Mucosa of rectum (tissue), 2 donors: ENCODE data around the gene MYO1F.

Source experiments
- H3K27ac ChIP-seq, 2 donors: one replicate each; pipeline ENCODE4 v1.7.0; 2013; ENCODE audit warnings: inconsistent platforms in 2 of 2, low read depth in 2 of 2, low read length in 2 of 2
- H3K27me3 ChIP-seq, 2 donors: one replicate each; pipeline ENCODE4 v1.7.0; 2013; ENCODE audit warnings: low read length in 2 of 2; ENCODE audit not compliant: control insufficient read depth in 2 of 2, insufficient read depth in 2 of 2
- H3K36me3 ChIP-seq, 2 donors: one replicate each; pipeline ENCODE4 v1.7.0; 2013; ENCODE audit warnings: low read length in 2 of 2; ENCODE audit not compliant: control insufficient read depth in 2 of 2, insufficient read depth in 2 of 2
- H3K4me1 ChIP-seq, 2 donors: one replicate each; pipeline ENCODE4 v1.7.0; 2013; ENCODE audit warnings: low read length in 2 of 2, mild to moderate bottlenecking in 1 of 2; ENCODE audit not compliant: control insufficient read depth in 2 of 2, insufficient read depth in 2 of 2
- H3K4me3 ChIP-seq, 2 donors: one replicate each; pipeline ENCODE4 v1.7.0; 2013; ENCODE audit warnings: low read length in 2 of 2
- H3K9ac ChIP-seq, 2 donors: one replicate each; pipeline ENCODE4 v1.7.0; 2013; ENCODE audit warnings: low read length in 2 of 2, low read depth in 1 of 2, mild to moderate bottlenecking in 1 of 2
- H3K9me3 ChIP-seq, 2 donors: one replicate each; pipeline ENCODE4 v1.7.0; 2013; ENCODE audit warnings: low read length in 2 of 2; ENCODE audit not compliant: control insufficient read depth in 2 of 2
- donor health status: healthy.
- donor health status: Normal muscosa, but diverticular disease.

The MYO1F gene

DNA sequence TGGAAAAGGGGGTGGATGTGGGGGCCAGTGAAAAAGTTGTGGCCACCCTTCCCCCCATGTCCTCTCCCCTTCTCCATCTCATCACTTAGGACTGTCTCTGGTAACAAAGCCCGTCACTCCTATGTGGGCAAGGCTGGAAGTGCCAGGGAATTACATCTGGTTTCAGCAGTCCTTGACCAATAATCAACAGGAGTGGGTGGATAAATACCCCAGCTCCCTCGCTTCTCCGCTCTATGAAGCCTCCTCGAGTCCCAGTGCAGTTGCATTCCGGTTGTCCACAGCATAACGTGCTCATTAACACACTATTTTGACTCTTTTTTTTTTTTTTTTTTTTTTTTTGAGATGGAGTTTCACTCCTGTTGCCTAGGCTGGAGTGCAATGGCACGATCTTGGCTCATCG lies 31.5 kb downstream of the MYO1F start:
- no peak overlapping the region for H3K4me3 ChIP-seq
- H3K27me3 ChIP-seq: no peaks in the 10 kb centered on the region
- H3K9me3 ChIP-seq: no peaks in the 10 kb centered on the region
- H3K27ac ChIP-seq: no peak overlapping the region
- no peaks in the 10 kb centered on the region for H3K4me1 ChIP-seq
- peaks cover 0 to 5% of the 10 kb centered on the region in 2 donors for H3K36me3 ChIP-seq
- no peak overlapping the region for H3K9ac ChIP-seq

DNA sequence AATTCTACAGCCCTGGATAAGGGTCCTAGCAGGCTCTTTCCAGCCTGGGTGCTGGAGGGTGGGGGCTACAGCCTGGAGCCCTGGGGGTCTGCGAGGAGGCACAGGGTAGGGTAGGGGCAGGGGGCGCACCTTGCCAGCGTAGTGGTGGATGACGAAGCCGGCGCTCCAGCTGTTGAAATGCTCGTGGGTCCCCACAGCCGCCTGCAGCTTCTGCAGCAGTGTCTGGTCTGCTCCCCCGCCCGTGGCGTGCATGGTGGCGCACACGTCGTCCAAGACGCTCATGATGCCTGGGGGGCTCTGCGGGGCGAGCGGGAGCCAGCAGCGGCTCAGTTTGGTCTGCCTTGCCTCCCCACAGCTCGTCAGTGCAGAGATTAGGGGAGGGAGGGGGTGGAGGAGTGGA lies 33.1 kb downstream of the MYO1F start:
- Histone ChIP-seq H3K36me3 (no peaks in the 10 kb centered on the region), H3K4me3 (no peak overlapping the region), H3K9me3 (no peaks in the 10 kb centered on the region), H3K27me3 (no peaks in the 10 kb centered on the region), H3K9ac (no peak overlapping the region), H3K4me1 (no peaks in the 10 kb centered on the region), H3K27ac (no peak overlapping the region)

GRCh38 chr19:8539621-8540149 lies 37.6 kb downstream of the MYO1F start:
- Histone ChIP-seq H3K27ac (no peak overlapping the region), H3K9me3 (no peaks in the 10 kb centered on the region), H3K4me1 (no peaks in the 10 kb centered on the region), H3K4me3 (no peak overlapping the region), H3K27me3 (no peaks in the 10 kb centered on the region), H3K9ac (no peak overlapping the region), H3K36me3 (no peaks in the 10 kb centered on the region)

GRCh38 chr19:8537099-8537498 lies 40.1 kb downstream of the MYO1F start:
- H3K4me1 ChIP-seq: no peaks in the 10 kb centered on the region
- no peak overlapping the region for H3K27ac ChIP-seq
- H3K36me3 ChIP-seq: no peaks in the 10 kb centered on the region
- no peak overlapping the region for H3K9ac ChIP-seq
- H3K9me3 ChIP-seq: no peaks in the 10 kb centered on the region
- no peaks in the 10 kb centered on the region for H3K27me3 ChIP-seq
- H3K4me3 ChIP-seq: no peak overlapping the region

GRCh38 chr19:8536282-8536681 lies 41.0 kb downstream of the MYO1F start:
- Histone ChIP-seq H3K9ac (no peak overlapping the region), H3K4me1 (no peaks in the 10 kb centered on the region), H3K36me3 (peaks cover 0 to under 1% of the 10 kb centered on the region in 2 donors), H3K27me3 (no peaks in the 10 kb centered on the region), H3K4me3 (no peak overlapping the region), H3K9me3 (no peaks in the 10 kb centered on the region), H3K27ac (no peak overlapping the region)

DNA sequence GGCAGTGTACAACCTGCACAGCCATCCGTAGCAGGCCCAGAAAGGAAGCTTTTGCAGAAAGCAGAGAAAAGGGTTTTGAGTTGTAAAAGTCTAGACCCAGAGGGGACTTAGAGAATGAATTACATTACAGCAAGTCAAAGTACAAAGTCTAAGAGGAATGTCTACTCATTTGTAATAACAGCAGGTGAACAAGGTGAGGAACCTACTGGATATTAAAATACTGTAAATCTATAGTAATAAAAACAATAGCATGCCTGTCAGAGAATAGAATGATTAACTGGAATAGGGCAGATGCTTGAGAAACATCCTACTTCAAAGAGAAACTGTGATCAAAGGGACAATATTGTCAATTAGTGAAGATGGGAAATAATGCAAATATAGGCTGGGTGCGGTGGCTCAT lies 45.0 kb downstream of the MYO1F start:
- peaks cover 0 to 7% of the 10 kb centered on the region in 2 donors for H3K4me1 ChIP-seq
- no peaks in the 10 kb centered on the region for H3K27me3 ChIP-seq
- no peaks in the 10 kb centered on the region for H3K9me3 ChIP-seq
- H3K27ac ChIP-seq: no peak overlapping the region
- no peak overlapping the region for H3K9ac ChIP-seq
- no peak overlapping the region for H3K4me3 ChIP-seq
- peaks cover 0 to 14% of the 10 kb centered on the region in 2 donors for H3K36me3 ChIP-seq

GRCh38 chr19:8531470-8531869 lies 45.8 kb downstream of the MYO1F start:
- peaks cover 6 to 11% of the 10 kb centered on the region in 2 donors for H3K4me1 ChIP-seq
- H3K27ac ChIP-seq: no peak overlapping the region
- no peak overlapping the region for H3K9ac ChIP-seq
- H3K9me3 ChIP-seq: no peaks in the 10 kb centered on the region
- no peak overlapping the region for H3K4me3 ChIP-seq
- no peaks in the 10 kb centered on the region for H3K27me3 ChIP-seq
- peaks cover 0 to 18% of the 10 kb centered on the region in 2 donors for H3K36me3 ChIP-seq

GRCh38 chr19:8530061-8530679 lies 47.1 kb downstream of the MYO1F start:
- no peak overlapping the region for H3K27ac ChIP-seq
- no peaks in the 10 kb centered on the region for H3K27me3 ChIP-seq
- peaks cover 7 to 11% of the 10 kb centered on the region in 2 donors for H3K4me1 ChIP-seq
- peaks cover 0 to 18% of the 10 kb centered on the region in 2 donors for H3K36me3 ChIP-seq
- no peak overlapping the region for H3K9ac ChIP-seq
- H3K9me3 ChIP-seq: no peaks in the 10 kb centered on the region
- H3K4me3 ChIP-seq: no peak overlapping the region

GRCh38 chr19:8529369-8530006 lies 47.8 kb downstream of the MYO1F start:
- Histone ChIP-seq H3K27ac (no peak overlapping the region), H3K9me3 (no peaks in the 10 kb centered on the region), H3K36me3 (peaks cover 0 to 20% of the 10 kb centered on the region in 2 donors)

DNA sequence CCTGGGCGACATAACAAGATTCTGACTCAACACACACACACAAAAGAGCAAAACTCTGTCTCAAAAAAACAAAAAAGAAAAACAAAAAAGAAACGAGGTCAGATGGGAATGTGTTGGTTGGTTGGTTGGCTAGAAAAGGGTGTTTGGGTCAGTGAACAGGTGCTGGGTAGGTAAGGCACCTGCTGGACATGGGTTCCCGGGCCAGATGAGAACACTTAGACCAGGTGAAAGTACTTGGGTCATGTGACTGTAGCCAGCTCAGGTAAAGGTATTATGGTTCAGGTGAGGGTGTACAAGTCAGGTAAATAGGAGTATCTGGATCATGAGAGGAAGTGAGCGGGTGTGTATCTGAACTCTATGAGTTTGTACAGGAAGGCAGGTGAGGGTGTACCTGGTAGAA lies 48.7 kb downstream of the MYO1F start:
- H3K27me3 ChIP-seq: no peaks in the 10 kb centered on the region
- no peak overlapping the region for H3K4me3 ChIP-seq
- no peak overlapping the region for H3K27ac ChIP-seq
- peaks cover 11% of the 10 kb centered on the region in 2 donors for H3K4me1 ChIP-seq
- H3K9ac ChIP-seq: no peak overlapping the region
- H3K36me3 ChIP-seq: peaks cover 0 to 20% of the 10 kb centered on the region in 2 donors
- H3K9me3 ChIP-seq: no peaks in the 10 kb centered on the region

More at GRCh38 chr19:8529369-8530006, 47.8 kb downstream of the MYO1F start:
- H3K4me3 ChIP-seq: no peak overlapping the region
- H3K4me1 ChIP-seq: peaks cover 11% of the 10 kb centered on the region in 2 donors
- H3K27me3 ChIP-seq: no peaks in the 10 kb centered on the region
- no peak overlapping the region for H3K9ac ChIP-seq
